ENCODE measurements around the gene HELZ. TPM values are rescaled to one million over a fixed set of nuclear protein-coding genes. Genes with fewer than 3 reads are reported as not detected.
A peak's percentile ranks its signal among the peaks of the same experiment; 100 is the strongest.

Gene HELZ
- total RNA-seq, 1 donor from 2014 or later, result 74.7 TPM

- no peak for DNase-seq
- Mint-ChIP-seq H3K4me3 (no peak overlapping the region), H3K27ac (no peak overlapping the region), H3K36me3 (ENCODE audit: low read depth) (peaks cover 41% of the 10 kb centered on the region), H3K27me3 (no peaks in the 10 kb centered on the region), H3K4me1 (peaks cover 17% of the 10 kb centered on the region), H3K9me3 (no peaks in the 10 kb centered on the region)
- intact Hi-C loops (cut with micrococcal nuclease), result no loop called here
These were observed 154.7 kb downstream of the HELZ start for GRCh38 chr17:67090341-67090740.

DNA sequence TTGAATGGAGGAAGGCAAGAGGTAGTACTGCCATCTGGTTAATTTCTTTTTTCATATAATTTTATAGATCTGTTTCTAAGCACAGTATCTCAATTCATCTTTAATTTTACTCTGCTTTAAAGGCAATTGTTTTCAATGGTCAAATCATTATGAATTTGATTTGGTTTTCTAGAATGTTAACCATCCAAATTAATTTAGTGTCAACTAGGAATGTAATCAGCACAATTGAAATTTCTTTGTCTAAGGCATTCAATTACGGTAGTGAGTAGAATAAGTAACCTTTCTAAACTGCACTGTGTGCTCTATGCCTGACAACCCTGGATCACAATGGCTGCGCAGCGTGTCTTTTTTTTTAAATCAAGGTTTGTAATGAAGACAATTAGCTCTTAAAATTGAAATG is 156.4 kb downstream of the HELZ start:
- H3K4me3 Mint-ChIP-seq, result no peak overlapping the region
- no peak for DNase-seq
- no peak overlapping the region for H3K27ac Mint-ChIP-seq
- intact Hi-C loops (cut with micrococcal nuclease), result no loop called here
- peaks cover 40% of the 10 kb centered on the region for H3K36me3 Mint-ChIP-seq (ENCODE audit: low read depth)
- H3K27me3 Mint-ChIP-seq, result no peaks in the 10 kb centered on the region
- no peaks in the 10 kb centered on the region for H3K9me3 Mint-ChIP-seq
- H3K4me1 Mint-ChIP-seq, result peaks cover 14% of the 10 kb centered on the region

- Mint-ChIP-seq H3K9me3 (peaks cover 4% of the 10 kb centered on the region), H3K36me3 (ENCODE audit: low read depth) (peaks cover 42% of the 10 kb centered on the region), H3K4me3 (no peak overlapping the region), H3K27me3 (no peaks in the 10 kb centered on the region), H3K27ac (no peak overlapping the region), H3K4me1 (peaks cover 21% of the 10 kb centered on the region)
- intact Hi-C loops (cut with micrococcal nuclease), result no loop called here
- no peak for DNase-seq
These were observed 159.6 kb downstream of the HELZ start for GRCh38 chr17:67085406-67085805.

- H3K27ac Mint-ChIP-seq, result no peak overlapping the region
- no peak for DNase-seq
- peaks cover 18% of the 10 kb centered on the region for H3K4me1 Mint-ChIP-seq
- H3K27me3 Mint-ChIP-seq, result no peaks in the 10 kb centered on the region
- intact Hi-C loops (cut with micrococcal nuclease), result no loop called here
- peaks cover 37% of the 10 kb centered on the region for H3K36me3 Mint-ChIP-seq (ENCODE audit: low read depth)
- peak overlapping the region; percentile 26 for H3K4me3 Mint-ChIP-seq
- H3K9me3 Mint-ChIP-seq, result peaks cover 4% of the 10 kb centered on the region
These were observed 162.9 kb downstream of the HELZ start for GRCh38 chr17:67082107-67082506.

GRCh38 chr17:67080804-67081203 is 164.2 kb downstream of the HELZ start:
- Mint-ChIP-seq H3K4me3 (no peak overlapping the region), H3K27me3 (no peaks in the 10 kb centered on the region), H3K4me1 (peaks cover 18% of the 10 kb centered on the region), H3K36me3 (ENCODE audit: low read depth) (peaks cover 33% of the 10 kb centered on the region), H3K9me3 (peaks cover 4% of the 10 kb centered on the region), H3K27ac (no peak overlapping the region)
- intact Hi-C loops (cut with micrococcal nuclease), result no loop called here
- DNase-seq, result no peak

DNA sequence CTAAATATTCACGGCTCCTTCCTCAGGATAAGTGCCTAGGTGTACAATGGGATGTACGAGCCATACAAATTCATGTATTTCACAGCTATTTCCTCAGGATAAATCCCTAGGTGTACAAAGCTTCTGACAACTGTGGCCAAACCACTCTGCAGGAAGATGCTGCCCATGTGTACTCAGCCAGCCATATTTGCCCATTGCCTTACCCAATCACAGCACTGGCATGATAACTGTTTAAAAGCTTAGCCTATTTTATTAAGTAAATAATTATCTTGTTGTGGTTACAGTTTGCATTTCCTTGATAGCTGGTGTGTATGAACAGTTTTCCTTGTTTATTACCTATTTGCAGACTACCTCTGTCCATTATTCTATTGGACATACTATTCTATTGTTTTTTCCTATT is 165.5 kb downstream of the HELZ start:
- Mint-ChIP-seq H3K27ac (no peak overlapping the region), H3K4me1 (peaks cover 18% of the 10 kb centered on the region), H3K36me3 (ENCODE audit: low read depth) (peaks cover 32% of the 10 kb centered on the region), H3K4me3 (no peak overlapping the region), H3K27me3 (no peaks in the 10 kb centered on the region), H3K9me3 (peaks cover 4% of the 10 kb centered on the region)
- intact Hi-C loops (cut with micrococcal nuclease), result no loop called here
- DNase-seq, result no peak

DNA sequence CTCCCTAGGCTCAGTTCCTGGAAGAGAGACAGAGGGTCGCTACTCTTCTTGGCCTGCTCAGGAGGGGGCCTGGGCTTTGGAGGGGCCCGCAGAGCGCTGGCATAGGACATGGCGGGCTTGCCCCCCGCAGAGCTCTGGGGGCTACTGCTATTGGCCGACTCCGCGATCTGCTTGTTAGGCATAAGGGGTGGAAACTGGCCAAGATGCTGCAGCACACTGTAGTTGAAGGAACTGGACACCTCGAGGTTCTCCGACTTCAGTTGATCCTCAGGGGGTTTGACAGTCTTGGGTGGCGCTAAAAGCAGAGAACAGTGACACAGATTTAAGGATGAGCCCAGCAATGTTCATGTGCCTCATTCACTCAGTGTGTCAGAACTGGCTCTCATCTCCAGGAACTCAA is 166.7 kb downstream of the HELZ start:
- DNase-seq, result no peak
- peak overlapping the region; percentile 14 for H3K27ac Mint-ChIP-seq
- peaks cover 4% of the 10 kb centered on the region for H3K9me3 Mint-ChIP-seq
- H3K36me3 Mint-ChIP-seq (ENCODE audit: low read depth), result peaks cover 33% of the 10 kb centered on the region
- intact Hi-C loops (cut with micrococcal nuclease), result no loop called here
- H3K4me1 Mint-ChIP-seq, result peaks cover 13% of the 10 kb centered on the region
- H3K27me3 Mint-ChIP-seq, result no peaks in the 10 kb centered on the region
- H3K4me3 Mint-ChIP-seq, result no peak overlapping the region

GRCh38 chr17:67076290-67076689 is 168.7 kb downstream of the HELZ start:
- H3K36me3 Mint-ChIP-seq (ENCODE audit: low read depth), result peaks cover 28% of the 10 kb centered on the region
- H3K4me3 Mint-ChIP-seq, result no peak overlapping the region
- H3K27me3 Mint-ChIP-seq, result no peaks in the 10 kb centered on the region
- intact Hi-C loops (cut with micrococcal nuclease), result no loop called here
- peaks cover 2% of the 10 kb centered on the region for H3K4me1 Mint-ChIP-seq
- H3K9me3 Mint-ChIP-seq, result no peaks in the 10 kb centered on the region
- DNase-seq, result no peak
- no peak overlapping the region for H3K27ac Mint-ChIP-seq

DNA sequence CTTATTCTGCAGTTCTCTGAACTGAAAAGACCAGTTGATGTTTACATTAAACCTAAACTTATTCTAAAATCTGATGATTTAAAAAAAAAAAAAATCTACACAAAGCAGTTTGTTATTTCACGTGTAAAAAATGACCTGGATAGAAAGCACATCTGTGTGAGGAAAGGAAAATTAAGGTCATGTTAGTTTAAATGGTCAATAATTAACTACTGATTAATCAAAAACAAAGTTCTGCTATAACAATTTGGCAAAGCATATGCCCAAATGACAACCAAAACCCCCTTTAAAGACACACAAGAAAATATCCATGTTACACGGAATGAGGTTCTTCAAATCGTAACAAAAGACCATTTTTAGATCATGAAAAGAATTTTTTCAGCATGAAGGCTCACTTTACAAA is 170.2 kb downstream of the HELZ start:
- peaks cover 25% of the 10 kb centered on the region for H3K36me3 Mint-ChIP-seq (ENCODE audit: low read depth)

DNA sequence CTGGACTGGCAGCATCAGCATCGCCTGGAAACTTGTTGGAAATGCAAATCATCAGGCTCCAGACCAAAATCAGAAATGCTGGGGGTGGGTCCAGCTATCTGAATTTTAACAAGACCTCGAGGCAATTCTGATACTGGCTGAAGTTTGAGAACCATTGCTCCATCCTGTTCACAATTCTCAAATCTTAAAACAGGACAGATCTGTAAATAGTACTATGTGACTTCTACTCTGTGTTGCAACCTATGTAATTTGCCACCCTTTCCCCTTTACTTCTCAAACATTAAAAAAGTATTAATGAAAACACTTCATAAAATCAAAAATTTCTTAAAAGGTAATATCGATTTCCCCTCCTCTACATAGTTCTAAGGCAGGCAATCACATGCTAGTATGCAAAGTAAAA is 172.1 kb downstream of the HELZ start:
- H3K9me3 Mint-ChIP-seq, result no peaks in the 10 kb centered on the region
- no peak overlapping the region for H3K27ac Mint-ChIP-seq
- no peaks in the 10 kb centered on the region for H3K4me1 Mint-ChIP-seq
- no peak overlapping the region for H3K4me3 Mint-ChIP-seq
- intact Hi-C loops (cut with micrococcal nuclease), result no loop called here
- H3K27me3 Mint-ChIP-seq, result no peaks in the 10 kb centered on the region
- H3K36me3 Mint-ChIP-seq (ENCODE audit: low read depth), result peaks cover 19% of the 10 kb centered on the region
- DNase-seq, result no peak

More for the DNA sequence above, 170.2 kb downstream of the HELZ start:
- H3K9me3 Mint-ChIP-seq, result no peaks in the 10 kb centered on the region
- no peak overlapping the region for H3K27ac Mint-ChIP-seq
- intact Hi-C loops (cut with micrococcal nuclease), result no loop called here
- no peak for DNase-seq
- no peak overlapping the region for H3K4me3 Mint-ChIP-seq
- H3K4me1 Mint-ChIP-seq, result no peaks in the 10 kb centered on the region
- H3K27me3 Mint-ChIP-seq, result no peaks in the 10 kb centered on the region

DNA sequence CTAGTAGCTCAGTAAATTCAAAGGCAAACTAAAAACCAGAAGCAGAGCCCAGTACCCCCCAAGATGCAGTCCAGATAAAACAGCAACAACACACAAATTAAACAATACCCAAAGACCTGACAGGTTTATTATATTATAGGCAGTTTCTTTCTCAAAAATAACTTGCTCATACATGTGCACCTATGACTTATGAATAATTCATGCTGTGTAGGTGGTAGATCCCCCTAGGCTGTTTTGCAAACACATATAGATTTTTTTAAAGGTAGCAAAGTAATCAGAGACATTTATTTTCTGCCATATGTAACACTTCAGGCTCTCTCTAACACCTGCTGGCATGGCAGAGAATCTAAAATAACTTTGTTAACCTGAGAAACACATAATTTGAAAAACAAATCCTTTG is 173.4 kb downstream of the HELZ start:
- Mint-ChIP-seq H3K36me3 (ENCODE audit: low read depth) (peaks cover 15% of the 10 kb centered on the region), H3K9me3 (no peaks in the 10 kb centered on the region), H3K27ac (no peak overlapping the region), H3K4me1 (no peaks in the 10 kb centered on the region), H3K27me3 (no peaks in the 10 kb centered on the region), H3K4me3 (no peak overlapping the region)
- intact Hi-C loops (cut with micrococcal nuclease), result no loop called here
- DNase-seq, result no peak

GRCh38 chr17:67069603-67070136 is 175.3 kb downstream of the HELZ start:
- Mint-ChIP-seq H3K4me1 (no peaks in the 10 kb centered on the region), H3K9me3 (no peaks in the 10 kb centered on the region), H3K27ac (no peak overlapping the region), H3K27me3 (no peaks in the 10 kb centered on the region), H3K36me3 (ENCODE audit: low read depth) (peaks cover 7% of the 10 kb centered on the region), H3K4me3 (no peak overlapping the region)
- intact Hi-C loops (cut with micrococcal nuclease), result no loop called here
- DNase-seq, result no peak

DNA sequence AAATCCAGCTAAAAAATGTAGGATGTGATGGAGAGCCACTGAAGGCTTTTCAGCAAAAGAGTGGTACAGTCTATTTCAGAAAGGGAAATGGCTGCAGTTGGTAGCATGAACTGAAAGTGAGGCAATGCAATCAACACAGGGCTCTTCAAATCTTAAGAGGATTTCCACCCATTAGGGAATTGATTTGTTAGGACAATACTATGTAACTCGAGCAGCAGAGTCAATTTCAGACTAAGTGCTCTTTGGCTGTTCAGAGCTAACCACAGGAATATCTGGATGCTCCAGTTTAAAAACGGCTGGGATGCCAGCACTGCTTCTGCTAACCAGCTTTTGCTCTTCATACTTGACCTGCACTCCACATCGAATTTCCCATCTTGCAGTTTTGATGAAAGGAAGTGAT is 176.0 kb downstream of the HELZ start:
- no peaks in the 10 kb centered on the region for H3K27me3 Mint-ChIP-seq
- intact Hi-C loops (cut with micrococcal nuclease), result no loop called here
- peak; percentile 49 for DNase-seq
- no peak overlapping the region for H3K27ac Mint-ChIP-seq
- no peak overlapping the region for H3K4me3 Mint-ChIP-seq
- no peaks in the 10 kb centered on the region for H3K4me1 Mint-ChIP-seq
- H3K9me3 Mint-ChIP-seq, result no peaks in the 10 kb centered on the region
- peaks cover 7% of the 10 kb centered on the region for H3K36me3 Mint-ChIP-seq (ENCODE audit: low read depth)

DNA sequence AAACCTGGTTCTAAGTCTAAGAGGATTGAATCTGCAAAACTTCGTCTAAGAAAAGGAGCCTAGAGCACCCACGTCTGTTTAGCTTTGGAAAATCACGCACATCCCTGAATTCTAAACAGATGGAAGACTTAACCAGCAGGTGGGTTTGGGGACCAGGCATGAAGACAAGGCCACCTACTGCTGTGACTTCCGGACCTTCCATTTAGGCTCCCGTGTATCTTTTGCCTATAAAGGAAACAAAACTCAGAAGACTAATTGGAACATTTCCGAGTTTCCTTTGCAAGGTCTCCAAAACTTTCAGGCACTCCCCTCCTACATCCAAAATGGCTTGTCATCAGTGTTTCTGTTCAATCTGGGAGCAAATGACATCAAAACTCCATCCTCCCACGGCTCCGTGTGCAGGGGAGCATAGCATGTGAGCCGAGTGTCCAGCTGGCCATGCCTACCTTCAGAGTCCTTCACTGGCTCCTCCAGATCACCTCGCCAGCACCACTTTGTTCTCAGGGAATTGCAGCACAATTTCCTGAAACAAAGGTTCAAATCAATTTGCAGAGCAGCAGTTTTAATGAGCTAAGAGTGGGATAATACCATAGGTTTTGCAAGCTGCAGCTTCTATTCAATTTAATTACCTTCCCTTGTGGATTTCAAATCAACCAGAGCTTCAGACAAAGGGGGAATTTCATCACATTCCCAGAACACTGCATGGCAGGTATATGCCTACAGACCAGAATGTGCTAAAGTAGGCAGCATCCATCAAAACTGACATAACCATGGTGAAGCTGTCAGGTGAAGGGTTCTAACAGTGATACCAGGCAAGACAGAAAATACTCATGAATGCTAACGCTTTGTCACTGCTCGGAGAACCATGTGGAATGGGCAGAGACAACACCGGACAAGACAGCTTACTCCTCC is 177.2 kb downstream of the HELZ start:
- no peak overlapping the region for H3K27ac Mint-ChIP-seq
- H3K9me3 Mint-ChIP-seq, result no peaks in the 10 kb centered on the region
- H3K4me3 Mint-ChIP-seq, result no peak overlapping the region
- peaks cover 1% of the 10 kb centered on the region for H3K36me3 Mint-ChIP-seq (ENCODE audit: low read depth)
- H3K4me1 Mint-ChIP-seq, result no peaks in the 10 kb centered on the region
- H3K27me3 Mint-ChIP-seq, result no peaks in the 10 kb centered on the region
- intact Hi-C loops (cut with micrococcal nuclease), result no loop called here
- DNase-seq, result peak; percentile 32
